IPS-20b (cell line): Measurements from ENCODE around the gene PTCRA.
"Not testable (repeated sequence)": the region's sequence is repeated elsewhere in the genome, so short reads cannot be mapped to it uniquely, and the experiment has no call there.

Experiments used
- H3K27ac ChIP-seq: one replicate; pipeline ENCODE4 v1.5.1; 2013; ENCODE audit warnings: low read length
- H3K27me3 ChIP-seq: 2 replicates; pipeline ENCODE4 v1.6.1; 2013; ENCODE audit warnings: mild to moderate bottlenecking, low read length, inconsistent platforms; ENCODE audit not compliant: insufficient read depth
- H3K36me3 ChIP-seq: 2 replicates; pipeline ENCODE4 v1.6.1; 2013; ENCODE audit warnings: low read depth, mild to moderate bottlenecking, inconsistent platforms, low read length, moderate library complexity; ENCODE audit not compliant: insufficient read depth
- H3K4me1 ChIP-seq: 2 replicates; pipeline ENCODE4 v1.6.1; 2013; ENCODE audit warnings: mild to moderate bottlenecking, control low read depth, inconsistent platforms, low read length, moderate library complexity; ENCODE audit not compliant: insufficient read depth
- H3K4me3 ChIP-seq: 2 replicates; pipeline ENCODE4 v1.5.1; 2013; ENCODE audit warnings: mild to moderate bottlenecking, low read length, inconsistent platforms
- H3K9ac ChIP-seq: 2 replicates; pipeline ENCODE4 v1.6.1; 2013; ENCODE audit warnings: low read depth, mild to moderate bottlenecking, inconsistent platforms, low read length, moderate library complexity
- H3K9me3 ChIP-seq: 2 replicates; pipeline ENCODE4 v1.6.1; 2013; ENCODE audit warnings: mild to moderate bottlenecking, low read depth, low read length, inconsistent platforms; ENCODE audit not compliant: insufficient read depth

The PTCRA gene

DNA sequence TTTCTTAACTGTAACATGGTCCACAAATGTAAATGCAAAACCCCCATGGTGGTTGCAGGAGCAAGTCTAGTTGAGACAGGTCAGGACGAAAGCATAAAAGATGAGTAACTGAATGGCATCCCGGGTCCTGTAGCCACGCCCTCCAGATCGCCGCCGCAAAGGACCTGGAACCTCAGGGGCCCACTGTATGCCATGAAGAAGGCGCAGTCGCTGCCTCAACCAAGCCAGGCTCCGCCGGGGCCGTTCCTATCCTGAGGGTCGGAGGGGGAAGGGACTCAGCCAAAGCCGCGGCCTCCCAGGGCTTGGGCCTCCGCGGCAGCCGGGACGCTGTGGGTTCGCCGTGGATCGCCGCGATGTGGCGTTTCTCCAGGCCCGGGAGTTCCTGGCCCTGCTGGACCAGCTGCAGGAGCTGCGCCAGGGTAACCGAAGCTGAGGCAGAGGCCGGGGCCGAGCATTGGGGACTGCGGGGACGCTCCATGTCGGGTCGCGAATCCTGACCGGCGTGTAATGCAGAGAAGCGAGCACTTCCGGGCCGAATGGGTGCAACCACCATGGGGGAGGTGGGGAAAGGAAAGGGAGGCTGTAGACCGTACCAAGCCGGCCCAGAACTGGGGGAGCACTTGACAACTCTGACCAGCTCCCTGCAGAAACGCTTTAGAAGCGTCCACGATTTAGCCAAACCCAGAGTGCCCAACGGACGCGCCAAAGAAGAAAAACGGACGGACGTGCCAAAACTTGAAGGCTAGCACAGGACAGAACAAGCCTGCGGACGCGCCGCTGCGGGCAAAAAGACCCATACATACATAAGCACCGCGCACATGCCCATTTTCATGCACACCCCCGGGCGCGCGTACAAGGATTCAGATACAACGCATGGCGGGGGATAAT is 25.3 kb upstream of the PTCRA start:
- no peaks in the 10 kb centered on the region for H3K27me3 ChIP-seq
- peak overlapping the region; percentile 83 for H3K4me3 ChIP-seq
- peak overlapping the region; percentile 93 for H3K27ac ChIP-seq
- no peaks in the 10 kb centered on the region for H3K4me1 ChIP-seq
- no peaks in the 10 kb centered on the region for H3K9me3 ChIP-seq
- H3K9ac ChIP-seq, result peak overlapping the region; percentile 95
- H3K36me3 ChIP-seq, result peaks cover 26% of the 10 kb centered on the region

DNA sequence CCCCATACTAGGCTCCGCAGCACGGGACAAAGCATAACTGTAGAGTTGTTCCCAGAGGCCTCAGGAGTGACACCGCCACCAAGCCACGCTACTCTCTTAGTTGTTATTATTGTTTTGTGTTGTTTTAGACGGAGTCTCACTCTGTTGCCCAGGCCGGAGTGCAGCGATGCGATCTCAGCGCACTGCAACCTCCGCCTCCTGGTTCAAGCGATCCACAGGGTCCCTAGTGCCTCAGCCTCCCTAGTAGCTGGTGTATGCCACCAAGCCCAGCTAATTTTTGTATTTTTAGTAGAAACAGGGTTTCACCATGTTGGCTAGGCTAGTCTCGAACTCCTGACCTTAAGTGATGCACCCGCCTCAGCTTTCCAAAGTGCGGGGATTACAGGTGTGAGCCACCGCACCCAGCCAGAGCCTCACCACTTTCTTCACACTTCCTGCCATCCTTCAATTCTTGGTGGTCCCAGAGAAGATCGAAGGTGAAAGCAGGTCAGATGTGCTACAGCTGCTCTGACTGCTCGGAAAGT is 24.6 kb upstream of the PTCRA start:
- H3K9ac ChIP-seq, result peak overlapping the region; percentile 95
- H3K4me1 ChIP-seq, result no peaks in the 10 kb centered on the region
- H3K9me3 ChIP-seq, result no peaks in the 10 kb centered on the region
- H3K4me3 ChIP-seq, result peak overlapping the region; percentile 83
- H3K27ac ChIP-seq, result peak overlapping the region; percentile 93
- peaks cover 19% of the 10 kb centered on the region; the same call in 1 of the 2 replicates for H3K36me3 ChIP-seq
- H3K27me3 ChIP-seq, result no peaks in the 10 kb centered on the region

DNA sequence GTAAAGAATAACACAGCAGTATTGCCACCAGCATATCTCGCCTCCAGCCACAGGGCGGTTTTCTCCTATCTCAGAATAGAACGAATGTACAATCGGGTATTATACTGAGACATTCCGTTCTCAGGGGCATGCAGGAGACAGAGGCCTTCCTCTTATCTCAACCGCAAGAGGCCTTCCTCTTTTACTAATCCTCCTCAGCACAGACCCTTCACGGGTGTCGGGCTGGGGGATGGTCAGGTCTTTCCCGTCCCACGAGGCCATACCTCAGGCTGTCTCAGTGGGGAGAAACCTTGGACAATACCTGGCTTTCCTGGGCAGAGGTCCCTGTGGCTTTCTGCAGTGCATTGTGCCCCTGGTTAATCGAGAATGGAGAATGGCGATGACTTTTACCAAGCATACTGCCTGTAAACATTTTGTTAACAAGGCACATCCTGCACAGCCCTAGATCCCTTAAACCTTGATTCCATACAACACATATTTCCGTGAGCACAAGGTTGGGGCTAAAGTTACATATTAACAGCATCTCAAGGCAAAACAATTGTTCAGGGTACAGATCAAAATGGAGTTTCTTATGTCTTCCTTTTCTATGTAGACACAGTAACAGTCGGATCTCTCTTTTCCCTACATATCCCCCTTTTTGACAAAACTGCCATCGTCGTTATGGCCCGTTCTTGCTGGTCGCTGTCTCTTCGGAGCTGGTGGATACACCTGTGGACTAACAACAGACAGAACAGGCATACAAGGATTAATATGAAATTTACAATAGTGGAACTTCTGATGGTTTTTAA is 21.6 kb upstream of the PTCRA start:
- H3K9ac ChIP-seq, H3K27ac ChIP-seq: not testable (repeated sequence)

DNA sequence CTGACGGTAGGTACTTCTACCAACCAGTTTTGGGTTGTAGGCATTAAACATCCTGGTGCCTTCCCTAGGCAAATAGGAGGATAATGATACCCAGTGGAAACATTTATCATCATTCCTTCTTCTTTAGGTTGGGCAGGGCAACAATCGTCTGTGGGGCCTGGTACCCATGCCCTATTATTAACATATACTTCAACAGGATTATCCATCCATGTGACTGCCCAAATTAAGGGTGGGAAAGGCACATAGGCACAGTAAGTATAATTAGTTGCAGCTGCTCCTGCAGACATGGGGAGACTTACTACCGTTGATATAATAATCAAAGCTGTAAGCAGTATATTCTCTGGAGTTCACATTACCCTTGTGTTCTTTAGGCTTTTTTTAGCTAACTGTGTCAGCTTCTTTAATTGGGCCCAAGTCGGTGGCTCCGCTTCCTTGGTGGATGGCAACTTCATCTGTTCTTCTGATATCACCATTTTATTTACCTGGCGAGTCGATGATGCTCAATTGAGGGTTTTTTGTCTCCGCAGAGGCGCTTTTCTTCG is 19.6 kb upstream of the PTCRA start:
- no peak overlapping the region for H3K27ac ChIP-seq
- no peak overlapping the region for H3K4me3 ChIP-seq
- no peaks in the 10 kb centered on the region for H3K36me3 ChIP-seq
- H3K9ac ChIP-seq, result no peak overlapping the region
- no peaks in the 10 kb centered on the region for H3K9me3 ChIP-seq
- peaks cover 15% of the 10 kb centered on the region; the same call in 1 of the 2 replicates for H3K4me1 ChIP-seq
- H3K27me3 ChIP-seq, result no peaks in the 10 kb centered on the region; the same call in 1 of the 2 replicates

More for the DNA sequence above, 21.6 kb upstream of the PTCRA start:
- not testable (repeated sequence) for H3K27me3 ChIP-seq, H3K9me3 ChIP-seq, H3K4me3 ChIP-seq, H3K4me1 ChIP-seq, H3K36me3 ChIP-seq

DNA sequence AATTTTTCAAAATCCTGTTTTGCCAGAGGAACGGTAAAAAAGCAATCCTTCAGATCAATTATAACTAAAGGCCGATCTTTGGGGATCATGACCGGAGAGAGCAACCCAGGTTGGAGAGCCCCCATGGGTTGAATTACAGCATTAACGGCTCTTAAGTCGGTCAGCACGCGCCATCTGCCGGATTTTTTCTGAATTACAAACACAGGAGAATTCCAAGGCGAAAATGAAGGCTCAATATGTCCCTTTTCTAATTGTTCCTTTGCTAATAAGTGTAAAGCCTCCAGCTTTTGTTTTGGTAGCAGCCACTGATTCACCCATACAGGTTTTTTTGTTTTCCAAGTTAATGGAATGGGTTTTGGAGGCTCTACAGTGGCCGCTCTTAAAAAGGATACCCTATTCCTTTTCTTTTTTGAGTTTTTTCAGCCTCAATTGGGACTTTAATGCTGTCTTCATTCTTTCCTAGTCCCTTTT is 16.9 kb upstream of the PTCRA start:
- Histone ChIP-seq H3K27me3 (no peaks in the 10 kb centered on the region; the same call in 1 of the 2 replicates), H3K9me3 (no peaks in the 10 kb centered on the region), H3K9ac (peak overlapping the region; percentile 19; the same call in 1 of the 2 replicates), H3K4me1 (peaks cover 15% of the 10 kb centered on the region; the same call in 1 of the 2 replicates), H3K27ac (no peak overlapping the region), H3K4me3 (no peak overlapping the region), H3K36me3 (no peaks in the 10 kb centered on the region)

DNA sequence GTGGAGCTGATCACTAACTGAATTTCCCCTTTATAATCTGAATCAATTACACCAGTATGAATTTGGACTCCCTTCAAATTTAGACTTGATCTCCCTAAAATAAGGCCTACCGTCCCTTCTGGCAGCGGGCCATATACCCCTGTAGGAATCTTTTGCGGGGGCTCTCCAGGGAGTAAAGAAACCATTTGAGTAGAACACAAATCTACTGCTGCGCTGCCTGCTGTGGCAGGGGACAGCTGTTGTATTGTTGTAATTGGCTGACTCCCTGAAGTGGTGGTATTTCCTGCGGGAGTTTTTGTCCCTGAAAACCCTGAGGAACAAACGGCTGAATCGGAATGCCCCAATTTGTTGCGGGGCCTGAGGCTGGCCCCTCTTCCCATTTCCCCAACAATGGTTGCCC is 16.0 kb upstream of the PTCRA start:
- H3K36me3 ChIP-seq, result no peaks in the 10 kb centered on the region
- no peak overlapping the region for H3K4me3 ChIP-seq
- no peaks in the 10 kb centered on the region for H3K9me3 ChIP-seq
- H3K4me1 ChIP-seq, result peaks cover 15% of the 10 kb centered on the region; the same call in 1 of the 2 replicates
- H3K27me3 ChIP-seq, result no peaks in the 10 kb centered on the region; the same call in 1 of the 2 replicates
- no peak overlapping the region for H3K9ac ChIP-seq
- H3K27ac ChIP-seq, result no peak overlapping the region

DNA sequence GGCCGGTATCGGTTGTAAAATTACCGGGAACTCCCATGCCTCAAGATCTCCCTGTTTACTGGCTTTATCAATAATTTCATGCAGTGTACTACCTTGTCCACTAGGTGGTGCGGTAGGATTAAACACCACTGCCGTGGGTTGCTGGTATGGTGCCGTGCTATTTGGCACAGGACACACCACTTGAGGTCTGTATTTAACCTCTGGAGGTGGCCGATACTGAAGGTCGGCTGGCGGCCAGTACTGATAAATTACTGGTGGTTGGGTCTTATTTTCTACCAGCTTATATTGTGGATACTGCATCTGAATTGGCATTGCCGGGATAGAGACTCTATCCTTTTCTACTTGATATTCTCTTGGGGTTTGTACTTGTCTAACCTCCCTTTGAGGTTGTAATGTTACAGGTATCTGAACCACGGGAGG is 14.3 kb upstream of the PTCRA start:
- no peaks in the 10 kb centered on the region for H3K9me3 ChIP-seq
- 0 out of 2 replicates have a peak overlapping the region, but pooled peaks have one; percentile 37 for H3K4me3 ChIP-seq
- H3K36me3 ChIP-seq, result no peaks in the 10 kb centered on the region
- peaks cover 15% of the 10 kb centered on the region; the same call in 1 of the 2 replicates for H3K4me1 ChIP-seq
- no peak overlapping the region for H3K27ac ChIP-seq
- H3K27me3 ChIP-seq, result no peaks in the 10 kb centered on the region; the same call in 1 of the 2 replicates
- no peak overlapping the region for H3K9ac ChIP-seq

DNA sequence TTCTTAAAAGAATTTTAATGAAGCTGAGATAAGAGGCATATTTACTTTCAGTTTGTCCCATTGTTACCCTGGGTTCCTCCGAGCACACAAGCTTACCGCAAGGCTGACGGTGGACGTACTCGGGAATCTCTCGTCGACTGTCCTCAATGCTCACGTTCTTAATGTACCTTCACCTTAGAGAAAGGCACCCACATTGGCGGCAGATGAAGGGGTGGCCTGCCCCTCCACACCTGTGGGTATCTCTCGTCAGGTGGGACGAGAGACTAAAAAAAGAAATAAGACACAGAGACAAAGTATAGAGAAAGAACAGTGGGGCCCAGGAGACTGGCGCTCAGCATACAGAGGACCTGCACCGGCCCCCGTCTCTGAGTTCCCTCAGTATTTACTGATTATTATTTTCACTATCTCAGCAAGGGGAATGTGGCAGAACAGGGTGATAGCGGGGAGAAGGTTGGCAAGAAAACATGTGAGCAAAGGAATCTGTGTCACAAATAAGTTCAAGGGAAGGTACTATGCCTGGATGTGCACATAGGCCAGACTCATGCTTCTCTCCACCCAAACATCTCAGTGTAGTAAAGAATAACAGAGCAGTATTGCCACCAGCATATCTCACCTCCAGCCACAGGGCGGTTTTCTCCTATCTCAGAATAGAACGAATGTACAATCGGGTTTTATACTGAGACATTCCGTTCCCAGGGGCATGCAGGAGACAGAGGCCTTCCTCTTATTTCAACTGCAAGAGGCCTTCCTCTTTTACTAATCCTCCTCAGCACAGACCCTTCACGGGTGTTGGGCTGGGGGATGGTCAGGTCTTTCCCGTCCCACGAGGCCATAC is 13.2 kb upstream of the PTCRA start:
- H3K27ac ChIP-seq, result not testable (repeated sequence)

DNA sequence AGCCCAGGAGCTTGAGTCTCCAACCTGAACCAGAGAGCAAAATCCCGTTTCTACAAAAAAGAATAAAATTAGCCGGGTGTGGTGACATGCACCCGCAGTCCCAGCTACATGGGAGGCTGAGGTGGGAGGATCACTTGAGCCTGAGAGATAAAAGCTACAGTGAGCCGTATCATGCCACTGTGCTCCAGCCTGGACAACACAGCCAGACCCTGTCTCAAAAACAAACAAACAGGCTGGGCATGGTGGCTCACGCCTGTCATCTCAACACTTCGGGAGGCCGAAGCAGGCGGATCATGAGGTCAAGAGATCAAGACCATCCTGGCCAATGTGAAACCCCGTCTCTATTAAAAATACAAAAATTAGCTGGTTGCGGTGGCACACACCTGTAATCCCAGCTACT is 11.4 kb upstream of the PTCRA start:
- H3K4me3 ChIP-seq, result no peak overlapping the region
- no peak overlapping the region for H3K9ac ChIP-seq
- peaks cover 10% of the 10 kb centered on the region; the same call in 1 of the 2 replicates for H3K4me1 ChIP-seq
- H3K36me3 ChIP-seq, result no peaks in the 10 kb centered on the region
- no peak overlapping the region for H3K27ac ChIP-seq
- H3K27me3 ChIP-seq, result no peaks in the 10 kb centered on the region; the same call in 1 of the 2 replicates
- no peaks in the 10 kb centered on the region for H3K9me3 ChIP-seq

More for the DNA sequence above, 13.2 kb upstream of the PTCRA start:
- H3K27me3 ChIP-seq, H3K36me3 ChIP-seq, H3K4me3 ChIP-seq, H3K9ac ChIP-seq, H3K9me3 ChIP-seq: not testable (repeated sequence)
- H3K4me1 ChIP-seq, result peaks cover 15% of the 10 kb centered on the region; the same call in 1 of the 2 replicates

DNA sequence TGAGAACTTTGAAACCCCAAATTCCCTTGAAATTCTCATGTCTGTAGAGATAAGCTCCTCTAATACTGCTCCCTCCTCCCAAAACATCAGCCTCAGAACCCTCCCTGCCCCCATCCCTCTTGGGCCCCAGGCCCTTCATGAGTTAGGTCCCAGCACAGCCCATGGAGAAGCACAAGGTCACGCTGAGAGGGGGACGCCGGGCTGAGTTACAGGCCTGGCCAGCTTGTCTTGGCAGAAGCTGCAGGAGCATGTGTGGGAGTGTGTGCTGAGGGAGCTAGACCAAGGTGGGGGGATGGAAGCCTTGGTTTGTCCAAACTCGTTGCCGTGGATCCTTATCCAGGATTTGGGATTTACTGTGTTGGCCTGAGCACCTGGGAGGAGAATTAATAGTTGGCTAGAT is 8.5 kb upstream of the PTCRA start:
- Histone ChIP-seq H3K9ac (no peak overlapping the region), H3K27me3 (no peaks in the 10 kb centered on the region), H3K4me3 (no peak overlapping the region), H3K27ac (no peak overlapping the region), H3K36me3 (no peaks in the 10 kb centered on the region), H3K9me3 (no peaks in the 10 kb centered on the region), H3K4me1 (no peaks in the 10 kb centered on the region)
